ENCODE data around the gene PPP1R2.

PPP1R2 gene

DNA sequence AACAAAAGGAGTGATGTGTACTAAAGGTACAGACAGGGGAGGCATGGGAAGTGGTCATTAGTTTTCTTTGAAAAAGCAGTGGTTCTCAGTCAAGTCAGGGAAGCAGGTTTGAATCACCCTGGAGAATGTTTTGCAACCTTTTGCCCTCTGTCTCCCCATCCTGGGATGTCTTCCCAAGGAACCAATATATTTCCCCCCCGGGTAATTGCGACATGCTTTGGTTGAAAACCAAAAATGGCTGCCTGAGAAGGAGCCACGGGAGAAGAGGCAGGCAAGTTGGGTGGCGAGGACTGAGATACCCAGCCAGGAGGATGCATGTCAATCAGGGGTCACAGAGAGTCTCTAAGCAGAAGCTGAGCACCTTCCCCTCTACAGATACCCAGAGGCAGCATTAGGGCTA, 20.2 kb upstream of the PPP1R2 start:
- no peak for FAIRE-seq

DNA sequence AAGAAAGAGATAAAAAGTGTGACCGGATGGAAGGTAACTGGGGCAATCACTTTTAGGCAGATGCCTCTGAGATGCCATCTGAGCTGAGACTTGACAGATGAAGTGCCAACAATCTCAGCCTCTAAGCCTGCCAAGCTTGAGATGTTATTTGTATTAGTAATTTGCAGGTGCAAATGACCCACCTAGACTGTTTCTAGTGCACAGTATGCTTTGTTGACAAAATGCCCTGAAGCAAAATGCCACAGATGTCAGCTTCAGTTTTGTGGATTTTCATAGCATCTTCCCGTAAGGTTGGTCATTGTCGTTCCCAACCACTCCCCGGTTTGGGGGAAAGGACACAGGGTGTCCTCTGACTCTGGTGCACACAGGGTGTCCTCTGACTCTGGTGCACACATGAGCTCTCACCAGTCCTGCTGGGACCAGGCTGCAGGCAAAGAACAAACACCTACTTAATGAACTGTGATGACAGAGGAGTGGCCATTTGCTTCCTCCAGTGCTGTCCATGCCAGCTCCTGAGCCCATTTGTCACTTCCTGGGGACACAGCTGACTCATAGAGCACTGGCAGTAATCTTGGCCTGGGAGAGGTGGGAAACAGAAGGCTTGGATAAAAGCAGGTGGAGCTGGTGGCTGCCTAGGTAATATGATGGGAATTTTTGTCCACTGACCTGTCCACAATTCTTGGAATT, 16.7 kb upstream of the PPP1R2 start:
- no peak for FAIRE-seq

DNA sequence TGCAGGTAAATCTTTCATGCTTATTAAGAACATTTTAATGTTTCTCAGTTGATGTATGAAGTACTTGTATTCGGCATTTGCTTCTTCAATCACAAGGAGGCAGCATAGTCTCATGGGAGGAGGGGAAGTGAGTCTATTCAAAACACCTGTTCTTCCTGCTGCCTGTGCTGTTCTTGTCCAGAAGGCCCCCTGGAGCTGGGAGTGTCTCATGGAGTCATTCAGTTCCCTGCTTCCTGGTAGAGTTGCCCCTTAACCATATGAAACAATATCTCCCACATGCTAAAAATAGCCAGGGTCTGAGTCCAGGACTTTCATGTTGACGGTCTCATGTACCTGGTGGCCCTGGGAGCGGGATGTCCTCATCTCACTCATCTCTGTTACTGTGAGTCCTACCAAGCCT, 15.5 kb upstream of the PPP1R2 start:
- peak; percentile 3 for FAIRE-seq

DNA sequence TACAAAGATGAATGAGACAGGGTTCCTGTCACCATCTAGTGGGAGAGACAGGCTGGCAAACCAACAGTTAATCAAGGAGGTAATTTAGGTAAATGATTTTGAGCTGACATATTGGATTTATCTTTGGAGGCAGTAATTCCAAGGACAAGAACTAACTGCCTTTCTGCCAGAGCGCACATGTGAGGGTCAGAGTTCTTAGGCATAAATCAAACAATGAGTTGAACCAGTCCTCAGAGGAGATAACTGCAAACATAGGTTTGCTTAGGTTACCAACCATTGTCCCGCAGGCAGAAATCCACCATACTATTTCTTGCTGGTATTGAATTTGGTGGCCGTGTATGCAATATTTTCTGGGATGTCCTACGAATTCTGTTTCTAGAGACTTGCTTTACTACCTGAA, 14.2 kb upstream of the PPP1R2 start:
- no peak for FAIRE-seq

DNA sequence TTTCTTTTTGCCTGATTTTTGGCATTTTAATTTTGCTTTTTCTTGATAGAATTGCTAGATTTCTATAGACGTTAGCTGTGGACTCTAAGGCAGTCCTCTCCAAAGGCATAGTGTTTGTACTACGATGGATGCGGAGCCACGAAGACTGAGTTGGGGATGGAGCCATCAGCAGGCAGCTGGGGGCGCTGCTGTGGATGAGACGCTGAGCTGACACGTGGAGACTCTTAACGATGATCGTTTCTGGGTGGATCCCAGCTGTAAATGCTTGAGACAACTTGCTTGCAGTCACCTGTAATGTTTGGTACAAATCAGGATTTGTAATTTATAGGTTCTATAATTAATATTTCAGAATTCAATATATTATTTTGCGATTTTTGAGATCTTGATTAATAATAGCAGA, 13.3 kb upstream of the PPP1R2 start:
- no peak for FAIRE-seq

DNA sequence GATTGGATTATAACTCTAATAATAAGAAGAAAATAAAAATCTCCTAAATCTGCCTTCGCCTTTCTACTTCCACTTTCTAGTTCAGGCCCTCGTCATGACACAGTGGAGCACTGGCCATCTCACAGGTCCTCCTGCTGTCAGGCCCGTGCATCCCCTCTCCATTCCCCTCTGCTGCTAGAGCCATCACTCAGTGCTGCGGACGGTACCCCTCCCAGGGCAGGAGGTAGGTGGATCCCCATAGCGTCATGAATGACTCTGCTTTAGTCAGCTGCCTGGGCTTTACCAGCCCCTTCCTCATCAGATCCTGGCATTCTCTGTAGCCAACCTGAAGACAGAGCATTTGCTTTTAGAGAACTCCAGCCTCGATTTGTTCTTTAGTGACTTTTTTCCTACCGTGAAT, 12.0 kb upstream of the PPP1R2 start:
- FAIRE-seq = no peak

DNA sequence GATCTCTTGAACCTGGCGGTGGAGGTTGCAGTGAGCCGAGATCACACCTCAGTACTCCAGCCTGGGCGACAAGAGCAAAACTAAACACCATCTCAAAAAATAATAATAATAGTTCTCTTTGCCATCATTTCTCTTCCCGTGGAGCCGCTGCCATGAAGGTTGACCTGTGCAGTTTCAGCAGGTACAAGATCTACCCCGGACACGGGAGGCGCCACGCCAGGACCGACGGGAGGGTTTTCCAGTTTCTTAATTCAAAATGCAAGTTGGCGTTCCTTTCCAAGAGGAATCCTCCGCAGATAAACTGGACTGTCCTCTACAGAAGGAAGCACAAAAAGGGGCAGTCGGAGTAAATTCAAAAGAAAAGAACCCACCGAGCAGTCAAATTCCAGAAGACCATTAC, 11.3 kb upstream of the PPP1R2 start:
- no peak for FAIRE-seq

DNA sequence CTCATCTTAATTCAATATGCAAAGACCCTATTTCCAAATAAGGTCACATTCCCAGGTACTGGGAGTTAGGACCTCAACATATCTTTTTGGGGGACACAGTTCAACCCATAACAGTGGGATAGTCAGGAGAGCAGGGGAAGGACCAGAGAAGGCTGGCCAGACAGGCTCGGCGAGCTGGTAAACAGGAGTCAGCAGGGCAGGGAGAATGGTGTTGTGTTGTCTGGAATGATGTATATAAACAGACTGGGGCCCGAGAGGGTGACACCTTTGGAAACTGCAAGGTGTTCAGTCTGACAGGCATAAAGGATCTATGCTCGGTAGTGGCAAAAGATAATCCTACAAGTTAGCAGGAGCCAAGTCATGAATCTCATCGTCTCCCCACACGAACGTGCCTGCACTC, 10.1 kb upstream of the PPP1R2 start:
- FAIRE-seq = no peak

DNA sequence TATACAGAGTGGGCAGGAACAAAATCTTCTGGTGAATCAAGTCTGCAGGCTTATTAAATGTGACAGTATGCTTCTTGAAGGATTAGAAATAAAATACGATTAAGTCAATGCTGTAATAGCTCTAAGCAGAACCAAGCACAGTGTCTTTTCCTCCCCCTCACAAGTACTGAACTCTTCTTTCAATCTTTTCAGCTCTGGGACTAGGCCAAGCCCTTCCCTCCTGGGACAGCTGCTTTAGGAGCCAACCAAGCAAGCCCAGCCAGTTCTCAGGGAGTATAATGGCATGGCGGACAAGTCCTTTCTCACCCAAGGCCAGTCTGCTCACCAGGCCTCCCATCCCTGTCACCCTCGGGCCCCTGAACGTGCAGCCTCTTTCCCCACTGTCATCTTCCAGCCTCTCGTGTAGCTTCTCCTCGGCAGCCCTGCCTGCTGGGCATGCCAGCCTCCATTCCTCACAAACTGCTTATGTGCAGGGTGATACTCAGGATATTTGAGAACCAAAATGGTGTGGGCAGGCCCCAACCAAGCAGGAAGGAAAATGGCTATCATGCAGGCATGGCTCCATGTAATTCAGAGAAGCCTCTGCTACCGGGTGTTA, 8.4 kb upstream of the PPP1R2 start:
- no peak for FAIRE-seq

DNA sequence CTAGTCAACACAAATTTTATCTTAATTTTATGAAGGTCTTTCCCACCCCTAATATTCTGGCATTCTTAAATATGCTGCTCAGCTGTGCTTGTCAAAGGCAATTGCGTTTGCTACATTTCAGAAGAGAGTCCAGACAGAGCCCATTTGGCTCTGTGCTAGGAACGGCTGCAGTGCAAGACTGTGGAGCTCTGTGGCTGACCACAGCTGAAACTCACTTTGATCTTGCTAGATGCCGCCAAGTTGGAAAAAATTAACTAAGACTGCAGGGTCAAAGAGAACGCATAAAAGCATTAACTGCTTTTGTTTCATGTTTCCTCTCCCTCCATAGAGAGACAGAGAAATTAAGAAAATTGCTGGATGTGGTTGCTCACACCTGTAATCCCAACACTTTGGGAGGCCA, 7.6 kb upstream of the PPP1R2 start:
- no peak for FAIRE-seq

DNA sequence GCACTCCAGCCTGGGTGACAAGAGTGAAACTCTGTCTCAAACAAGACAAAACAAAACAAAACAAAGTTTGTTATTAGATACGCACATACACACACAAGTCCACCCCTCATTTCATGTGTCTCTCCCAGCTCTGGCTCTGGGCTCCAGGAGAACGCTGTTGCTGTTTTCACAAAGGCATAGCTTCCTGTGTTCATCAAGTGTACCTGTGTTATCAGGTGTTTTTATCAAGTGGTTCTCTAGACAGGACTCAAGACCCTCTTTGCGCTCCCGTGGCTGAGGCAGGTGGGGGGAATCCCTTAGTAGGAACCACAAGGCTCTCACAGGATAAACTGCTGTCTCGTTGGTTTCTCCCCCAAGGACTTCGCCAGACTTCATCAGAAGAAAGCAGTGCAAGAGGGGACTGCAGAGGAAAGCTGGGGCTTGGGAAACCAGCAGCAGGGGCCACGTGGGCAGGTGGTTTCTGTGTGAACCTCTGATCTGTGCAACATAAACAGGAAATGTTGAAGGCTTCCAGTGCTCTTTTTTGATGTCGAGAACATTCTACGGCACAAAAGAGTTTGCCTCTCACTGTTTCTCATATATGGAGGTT, 6.9 kb upstream of the PPP1R2 start:
- no peak for FAIRE-seq

DNA sequence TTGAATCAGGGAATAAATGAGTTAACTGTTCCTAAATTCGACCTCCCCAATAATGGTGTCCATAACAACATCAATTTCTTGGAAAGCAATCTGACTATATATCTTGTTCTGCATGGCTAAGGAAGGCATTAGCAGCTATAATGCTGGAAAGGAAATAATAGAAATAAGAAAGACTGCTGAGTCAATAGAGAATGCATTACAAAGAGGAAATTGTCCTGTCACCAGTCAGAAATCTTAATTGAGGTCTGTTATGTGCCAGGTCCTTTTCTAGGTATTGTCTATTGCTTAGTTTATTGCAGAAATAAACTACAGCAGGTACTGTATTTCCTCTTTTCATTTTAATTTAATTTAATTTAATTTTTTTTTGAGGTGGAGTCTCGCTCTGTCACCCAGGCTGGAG, 5.9 kb upstream of the PPP1R2 start:
- FAIRE-seq = no peak

DNA sequence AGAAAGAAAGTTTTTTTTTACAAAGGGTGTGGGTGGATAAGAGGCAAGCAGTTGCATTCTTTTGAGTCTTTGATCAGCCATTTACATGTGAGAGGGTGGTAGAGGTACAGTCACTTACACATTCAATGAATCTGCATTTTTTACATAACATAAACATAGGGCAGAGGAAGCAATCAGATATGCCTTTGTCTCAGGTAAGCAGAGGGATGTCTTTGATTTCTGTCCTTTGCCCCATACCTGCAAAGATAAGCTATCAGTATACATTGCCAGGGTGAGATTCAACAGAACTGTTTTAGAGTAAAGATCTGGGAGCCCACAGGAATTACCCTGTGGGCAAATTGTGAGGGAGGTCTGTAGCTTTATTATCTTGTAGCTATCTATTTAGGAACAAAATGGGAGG, 5.4 kb upstream of the PPP1R2 start:
- no peak for FAIRE-seq

DNA sequence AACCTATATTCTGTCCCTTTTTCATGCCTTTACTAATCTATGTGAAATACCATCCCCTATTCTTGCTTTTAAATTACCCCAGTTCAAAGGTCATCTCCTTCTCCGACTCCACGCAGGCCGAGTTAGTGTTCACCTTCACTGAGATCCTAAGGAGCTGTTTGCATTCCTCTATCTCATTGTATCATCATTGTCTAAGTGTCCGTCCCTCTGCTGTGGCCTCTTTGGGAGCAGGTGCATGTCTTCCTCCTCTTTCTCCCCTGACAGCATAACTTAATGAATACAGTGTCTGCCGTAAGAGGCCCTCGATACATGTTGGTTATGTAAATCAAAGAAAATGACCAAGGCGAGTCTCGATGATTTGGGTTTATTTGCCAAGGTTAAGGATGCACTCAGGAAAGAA, 4.9 kb upstream of the PPP1R2 start:
- FAIRE-seq = no peak

DNA sequence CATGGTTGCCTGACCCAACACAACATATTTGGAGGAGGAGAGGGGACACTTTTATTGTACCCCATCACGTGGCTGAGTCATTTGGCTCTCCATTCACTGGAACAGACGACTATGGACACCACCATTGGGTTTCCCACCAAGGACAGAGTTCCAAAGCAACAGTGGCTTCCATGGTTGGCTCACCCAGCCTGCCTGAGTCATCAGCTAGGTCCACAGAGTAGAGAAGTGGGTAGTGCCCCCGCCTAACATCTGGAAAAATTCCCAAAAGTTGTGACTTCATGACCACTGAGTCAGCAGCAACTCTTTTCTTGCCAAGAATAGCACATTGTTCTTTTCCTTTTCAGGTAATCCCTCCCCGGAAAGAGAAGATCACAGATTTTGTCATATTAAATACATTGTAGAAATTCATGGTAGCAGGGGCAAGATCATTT, 3.0 kb upstream of the PPP1R2 start:
- FAIRE-seq = no peak

DNA sequence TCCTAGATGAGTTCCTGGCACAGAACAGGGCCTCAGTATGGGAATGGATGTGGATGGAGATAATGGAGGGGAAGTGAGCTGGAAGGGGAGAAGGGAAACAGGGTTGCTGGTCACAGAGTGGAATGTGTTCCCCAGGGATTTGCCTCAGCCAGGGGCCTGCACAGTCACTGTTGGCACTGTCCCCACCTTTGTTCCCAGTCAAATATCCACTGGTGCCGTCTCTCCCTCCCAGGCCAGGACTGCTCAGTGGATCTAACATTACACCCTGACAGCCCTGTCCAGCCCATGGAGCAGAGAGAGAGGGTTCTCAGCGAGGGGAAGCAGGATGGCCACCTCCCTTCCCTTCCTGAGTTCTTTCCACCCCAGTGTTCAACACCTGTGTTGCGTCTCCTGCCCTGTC, 1.5 kb upstream of the PPP1R2 start:
- FAIRE-seq = no peak

DNA sequence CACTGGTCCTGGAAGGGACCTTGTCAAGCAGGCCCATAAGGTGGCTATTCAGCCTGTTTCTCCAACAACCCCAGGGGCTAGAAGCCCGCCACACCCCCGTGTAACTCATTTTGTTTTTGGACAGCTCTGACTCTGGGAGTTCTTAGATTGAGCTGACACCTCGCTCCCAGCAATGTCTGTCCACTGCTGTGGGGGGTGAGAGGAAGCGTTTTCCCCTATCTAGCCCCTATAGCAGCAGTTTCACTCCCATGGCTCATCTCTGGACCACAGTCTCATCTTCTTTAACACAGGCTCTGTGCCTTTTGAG, 1.1 kb upstream of the PPP1R2 start:
- FAIRE-seq = no peak

DNA sequence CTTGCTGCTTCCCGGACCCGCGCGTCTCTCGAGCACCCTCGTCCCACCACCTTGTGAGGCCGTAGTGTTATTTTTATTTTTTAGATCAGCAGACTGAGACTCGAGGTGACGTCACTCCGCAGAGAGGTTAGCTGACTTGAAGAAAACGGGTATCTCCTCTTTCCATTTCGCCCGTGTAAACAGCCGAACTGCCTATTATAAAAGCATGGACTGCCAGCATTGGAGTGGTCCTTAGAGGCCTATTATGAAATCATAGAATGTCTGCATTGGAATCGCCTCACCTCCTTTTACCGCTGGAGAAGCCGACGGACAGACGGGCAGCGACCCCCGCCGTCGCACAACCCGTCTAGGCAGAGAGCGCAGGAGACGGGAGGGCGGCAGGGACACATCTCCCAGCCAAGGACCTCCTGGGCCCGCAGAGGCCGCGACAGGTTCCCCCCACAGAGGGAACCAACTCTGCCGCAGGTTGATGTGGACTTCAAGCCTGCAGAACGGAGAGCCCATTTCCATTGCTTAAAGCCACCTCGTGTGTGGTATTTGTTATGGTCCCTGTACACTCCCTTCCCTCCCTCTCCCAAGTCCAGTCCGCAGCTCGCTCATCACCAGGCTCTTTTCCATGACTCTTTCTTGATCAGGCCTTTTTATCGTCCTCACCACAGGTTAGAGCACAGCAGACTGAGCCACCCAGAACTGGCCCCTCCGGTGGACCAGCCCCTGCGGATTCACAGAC, 540 bp upstream of the PPP1R2 start:
- no peak for FAIRE-seq

DNA sequence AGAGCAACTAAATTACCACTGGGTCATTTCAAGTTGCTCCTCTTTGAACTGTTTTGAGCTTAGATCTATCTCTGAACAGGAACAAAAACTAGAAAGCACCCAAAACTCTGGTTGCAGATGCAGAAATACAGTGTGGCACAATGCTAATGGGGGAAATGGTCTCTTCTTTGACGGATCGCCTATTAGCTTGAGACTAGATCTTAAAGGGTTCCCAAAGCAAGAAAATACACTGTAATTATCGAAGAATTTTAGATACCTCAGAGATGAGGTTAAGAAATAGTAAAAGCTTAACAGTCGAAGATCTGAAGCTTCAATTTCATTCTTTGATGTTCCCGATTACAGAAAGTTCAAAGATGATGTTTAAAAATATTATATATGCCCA, 818 bp downstream of the PPP1R2 start:
- no peak for FAIRE-seq

DNA sequence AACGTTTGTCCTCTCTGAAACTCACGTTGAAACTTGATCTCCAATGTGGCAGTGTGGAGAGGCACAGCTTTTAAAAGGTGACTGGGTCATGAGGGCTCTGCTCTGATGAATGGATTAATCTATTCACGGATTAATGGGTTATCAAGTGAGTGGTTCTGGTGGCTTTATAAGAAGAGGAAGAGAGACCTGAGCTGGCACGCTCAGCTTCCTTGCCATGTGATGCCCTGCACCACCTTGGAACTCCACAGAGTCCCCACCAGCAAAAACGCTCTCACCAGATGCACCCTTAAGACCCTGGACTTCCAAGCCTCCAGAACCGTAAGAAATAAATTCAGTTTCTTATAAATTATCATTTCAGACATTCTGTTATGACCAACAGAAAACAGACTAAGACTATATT, 2.6 kb downstream of the PPP1R2 start:
- no peak for FAIRE-seq

DNA sequence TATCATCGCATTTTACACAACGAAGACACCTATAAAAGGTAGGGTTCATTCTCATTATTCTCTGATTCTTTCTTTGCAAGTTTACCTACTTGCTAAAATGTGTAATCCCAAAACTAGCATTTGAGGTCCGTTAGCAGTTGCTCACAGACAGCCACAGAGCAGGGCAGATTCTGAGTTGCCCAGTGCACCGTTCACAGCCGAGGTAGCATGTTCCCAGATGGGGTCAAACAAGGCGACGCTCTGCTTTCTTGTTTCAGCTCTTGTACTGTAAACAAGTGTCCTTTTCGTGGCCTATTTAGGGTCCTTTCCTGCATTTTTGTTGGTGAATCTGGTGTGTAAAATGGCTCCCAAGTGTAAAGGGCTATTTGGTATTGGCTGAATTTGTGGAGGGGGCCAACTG, 3.1 kb downstream of the PPP1R2 start:
- FAIRE-seq = no peak

DNA sequence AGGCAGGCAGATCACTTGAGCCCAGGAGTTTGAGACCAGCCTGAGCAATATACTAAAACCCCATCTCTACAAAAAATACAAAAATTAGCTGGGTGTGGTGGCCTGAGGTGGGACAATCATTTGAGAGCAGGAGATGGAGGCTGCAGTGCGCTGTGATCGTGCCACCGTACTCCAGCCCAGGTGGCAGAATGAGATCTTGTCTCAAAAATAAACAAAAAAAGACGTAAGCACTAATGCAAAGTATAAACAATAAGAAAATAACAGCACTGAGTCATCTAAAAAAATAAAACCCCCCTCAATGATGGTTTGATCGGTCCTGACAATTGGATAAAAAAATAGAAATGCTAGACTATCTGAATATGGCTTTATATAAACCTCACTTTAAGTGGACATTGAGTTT, 3.6 kb downstream of the PPP1R2 start:
- no peak for FAIRE-seq

DNA sequence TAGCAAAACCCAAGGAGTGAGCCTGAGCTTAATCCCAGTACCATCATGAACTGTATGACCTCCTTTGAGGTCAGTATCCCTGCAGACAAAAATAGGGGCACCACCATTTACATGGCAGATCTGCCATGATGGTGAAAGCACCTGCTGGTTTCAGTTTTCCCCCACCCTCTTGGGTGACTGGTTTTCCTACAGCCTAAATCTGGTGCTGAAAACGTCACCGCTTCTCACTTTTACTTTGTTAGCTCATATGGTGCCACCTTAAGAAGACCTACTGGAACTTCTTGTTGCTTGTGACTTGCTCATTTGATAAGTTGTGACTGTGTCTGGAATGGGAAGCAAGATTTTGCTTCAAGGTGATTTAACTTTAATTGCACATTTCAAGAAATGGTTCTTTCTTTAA, 5.1 kb downstream of the PPP1R2 start:
- FAIRE-seq = no peak

DNA sequence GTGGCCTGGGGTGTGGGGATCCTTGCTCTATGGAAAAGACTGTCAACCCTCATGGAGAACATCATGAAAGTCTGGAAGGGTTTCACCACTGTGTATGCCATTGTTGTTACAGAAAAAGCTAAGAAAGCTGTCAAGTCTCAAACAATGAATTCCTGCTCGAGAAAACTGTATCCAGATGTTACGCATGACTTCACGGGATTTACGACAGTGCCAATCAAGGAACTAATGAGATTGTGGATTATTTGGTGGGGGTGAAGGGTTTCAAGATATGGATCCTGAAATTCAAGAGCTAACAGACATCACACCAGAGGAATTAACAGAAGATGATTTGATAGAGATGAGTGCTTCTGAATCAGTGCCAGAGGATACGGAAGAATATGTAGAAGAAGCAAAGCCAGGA, 7.8 kb downstream of the PPP1R2 start:
- no peak for FAIRE-seq

DNA sequence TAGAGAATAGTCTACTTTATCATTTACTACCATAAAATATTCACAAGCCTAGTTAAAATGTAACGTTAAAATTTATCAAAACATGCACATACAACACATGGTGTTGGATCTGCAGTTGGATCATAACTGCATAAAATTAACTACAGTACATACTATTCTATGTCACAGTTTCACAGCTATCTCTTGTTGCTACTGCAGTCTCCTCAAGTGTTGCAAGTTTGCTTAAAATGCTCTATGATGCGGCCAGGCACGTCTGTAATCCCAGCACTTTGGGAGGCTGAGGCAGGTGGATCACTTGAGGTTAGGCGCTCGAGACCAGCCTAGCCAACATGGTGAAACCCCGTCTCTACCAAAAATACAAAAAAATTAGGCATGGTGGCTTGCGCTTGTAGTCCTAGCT, 10.3 kb downstream of the PPP1R2 start:
- FAIRE-seq = no peak

All from G401.6 (cell line).